GM06990 (cell line): ENCODE measurements around the gene STMND1.

Experiments
- DNase-seq: peaks from one replicate; pipeline ENCODE4 v3.0.0-alpha.2; 2011; ENCODE audit not compliant: insufficient read length; ENCODE audit errors: extremely low read depth
- H3K27me3 ChIP-seq: replicated peaks from 2 replicates; pipeline ENCODE4 v1.6.0; 2011; ENCODE audit warnings: low read length; ENCODE audit not compliant: control insufficient read depth, insufficient read depth
- H3K36me3 ChIP-seq: 2 replicates; pipeline ENCODE4 v1.5.1; 2011; ENCODE audit warnings: low read length; ENCODE audit not compliant: control insufficient read depth, insufficient read depth
- H3K4me3 ChIP-seq: replicated peaks from 2 replicates; pipeline ENCODE4 v1.5.1; 2011; ENCODE audit warnings: low read depth, mild to moderate bottlenecking, control low read depth, low read length
- CTCF ChIP-seq: IDR thresholded peaks from 2 replicates; pipeline ENCODE4 v1.5.1; 2011; ENCODE audit warnings: low read length, control low read depth, mild to moderate bottlenecking, inconsistent platforms; ENCODE audit not compliant: insufficient read depth, poor library complexity, severe bottlenecking

STMND1 gene

DNA sequence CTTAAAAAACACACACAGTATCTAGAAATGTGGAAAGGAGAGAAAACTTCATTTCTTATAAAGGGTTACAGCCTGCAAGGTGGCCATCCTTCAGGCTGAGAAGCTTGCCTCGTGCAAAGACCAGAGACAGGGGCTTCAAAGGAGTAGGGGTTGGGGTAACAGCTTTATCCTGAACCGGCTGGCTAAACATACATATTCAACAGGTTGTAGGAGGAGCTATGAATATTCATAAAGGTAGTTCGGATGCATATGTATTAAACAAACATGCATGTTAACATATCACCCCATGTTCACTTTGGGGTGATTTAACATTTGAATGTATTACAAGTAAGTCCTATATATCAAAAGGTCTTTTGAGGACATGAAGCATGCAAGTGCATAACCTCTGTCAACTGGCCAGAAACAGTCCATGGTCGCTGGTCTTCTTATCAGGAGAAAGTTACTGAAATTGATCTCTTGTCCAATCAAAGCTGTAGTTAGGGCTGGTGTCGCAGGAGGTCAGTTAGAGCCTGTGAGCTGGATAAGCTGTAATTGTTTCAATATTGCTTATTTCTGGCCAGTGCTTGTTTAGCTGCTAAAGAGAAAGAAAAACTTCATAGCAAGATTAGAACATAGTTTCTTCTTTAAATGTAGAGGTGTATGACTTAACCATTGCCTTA lies 2.3 kb upstream of the STMND1 start:
- no peaks in the 10 kb centered on the region for H3K27me3 ChIP-seq
- no peak overlapping the region for H3K4me3 ChIP-seq
- no peak for TF ChIP-seq CTCF
- no peak for DNase-seq
- H3K36me3 ChIP-seq = no peaks in the 10 kb centered on the region

- DNase-seq = no peak
- no peaks in the 10 kb centered on the region for H3K36me3 ChIP-seq
- no peaks in the 10 kb centered on the region for H3K27me3 ChIP-seq
- TF ChIP-seq CTCF = no peak
- no peak overlapping the region for H3K4me3 ChIP-seq
Measured at GRCh38 chr6:17100806-17101205, 1.0 kb upstream of the STMND1 start.

GRCh38 chr6:17102258-17102870 lies 514 bp downstream of the STMND1 start:
- no peak for TF ChIP-seq CTCF
- no peaks in the 10 kb centered on the region for H3K36me3 ChIP-seq
- no peaks in the 10 kb centered on the region for H3K27me3 ChIP-seq
- H3K4me3 ChIP-seq = no peak overlapping the region
- DNase-seq = no peak

DNA sequence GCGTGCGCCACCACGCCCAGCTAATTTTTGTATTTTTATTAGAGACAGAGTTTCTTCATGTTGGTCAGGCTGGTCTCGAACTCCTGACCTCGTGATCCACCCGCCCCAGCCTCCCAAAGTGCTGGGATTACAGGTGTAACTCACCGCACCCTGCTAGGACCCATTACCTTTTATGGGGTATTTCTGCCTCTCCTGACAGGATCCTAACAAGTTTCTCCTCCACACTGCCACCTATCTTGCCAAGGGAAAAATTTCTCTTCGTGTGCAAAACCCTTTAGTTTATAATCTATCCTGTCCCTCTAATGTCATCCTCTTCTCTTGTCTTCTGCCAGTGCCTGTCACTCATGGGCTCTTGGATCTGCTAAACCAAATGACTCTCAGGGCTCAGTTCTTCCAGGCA lies 1.9 kb downstream of the STMND1 start:
- DNase-seq = no peak
- Histone ChIP-seq H3K27me3 (no peaks in the 10 kb centered on the region), H3K4me3 (no peak overlapping the region), H3K36me3 (no peaks in the 10 kb centered on the region)
- no peak for TF ChIP-seq CTCF

DNA sequence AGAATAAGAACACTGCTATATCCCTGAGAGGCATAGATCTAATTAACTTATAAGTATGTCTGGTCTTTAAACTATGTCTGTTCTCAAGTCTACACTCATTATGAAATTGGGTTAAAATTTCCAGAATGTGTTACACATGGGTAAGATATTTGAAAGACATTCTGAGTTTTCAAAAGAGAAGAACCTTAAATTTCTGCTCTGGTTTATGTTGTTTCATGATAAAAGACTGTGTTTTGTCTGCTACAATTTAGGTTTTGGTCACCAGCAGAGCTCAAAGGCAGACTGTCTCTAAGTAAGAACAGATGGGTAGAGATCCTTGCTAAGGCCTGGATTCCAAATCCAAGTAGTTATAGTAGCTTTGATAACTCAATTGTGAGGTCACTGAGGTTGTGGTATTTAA lies 6.0 kb downstream of the STMND1 start:
- Histone ChIP-seq H3K4me3 (no peak overlapping the region), H3K36me3 (no peaks in the 10 kb centered on the region), H3K27me3 (no peaks in the 10 kb centered on the region)
- no peak for TF ChIP-seq CTCF
- no peak for DNase-seq
